PC-3 (cell line): ENCODE data around the gene RYR2. TPM values are rescaled to one million over a fixed set of nuclear protein-coding genes. Genes with fewer than 3 reads are reported as not detected.

Experiments used
- ATAC-seq: fragments of 200-7000 bp; cut with Tn5 transposase; 2 replicates; pipeline ENCODE4 v1.9.1; 2020; ENCODE audit warnings: mild to moderate bottlenecking, moderate library complexity
- BruUV-seq: library from RNA; stranded (reverse); fragments of 400-500 nt; replicated peaks from 2 replicates; lab custom pipeline; 2021; lab: Mats Ljungman, UMichigan
- CTCF ChIA-PET: fragments of 300-600 bp; sonication (Branson Sonifier 250); formaldehyde crosslinking; loops from one replicate; lab custom pipeline; 2022; ENCODE audit warnings: antibody characterized with exemption; lab: Charles Lee
- POLR2A ChIA-PET: fragments of 300-600 bp; sonication (Branson Sonifier 250); formaldehyde crosslinking; loops from one replicate; lab custom pipeline; 2022; ENCODE audit warnings: antibody characterized with exemption; ENCODE audit not compliant: unreplicated experiment; lab: Charles Lee
- DNase-seq: peaks from one replicate; pipeline ENCODE4 v3.0.0-alpha.2; 2015
- H2AFZ ChIP-seq: fragments of 300-600 bp; sonication (generic); 2 replicates; pipeline ENCODE4 v1.6.0; 2016; ENCODE audit warnings: antibody characterized with exemption, low read length
- H3F3A ChIP-seq: fragments of 300-600 bp; sonication (generic); one replicate; pipeline ENCODE4 v1.6.0; 2017; ENCODE audit warnings: antibody characterized with exemption, low read length, control low read depth, mild to moderate bottlenecking; ENCODE audit not compliant: unreplicated experiment
- H3K27ac ChIP-seq: fragments of 300-600 bp; sonication (generic); 2 replicates; pipeline ENCODE4 v1.5.1; 2016; ENCODE audit warnings: mild to moderate bottlenecking, low read length
- H3K27me3 ChIP-seq: fragments of 300-600 bp; sonication (generic); 2 replicates; pipeline ENCODE4 v1.6.1; 2016; ENCODE audit warnings: low read length, mixed read lengths
- H3K36me3 ChIP-seq: fragments of 300-600 bp; sonication (generic); 2 replicates; pipeline ENCODE4 v1.6.1; 2016; ENCODE audit warnings: low read depth, mixed run types, low read length, mixed read lengths
- H3K4me1 ChIP-seq: fragments of 300-600 bp; sonication (generic); 2 replicates; pipeline ENCODE4 v1.5.1; 2016; ENCODE audit warnings: low read length; ENCODE audit not compliant: insufficient read depth
- H3K4me2 ChIP-seq: fragments of 300-600 bp; sonication (generic); 2 replicates; pipeline ENCODE4 v1.6.0; 2016; ENCODE audit warnings: low read length
- H3K4me3 ChIP-seq: fragments of 300-600 bp; sonication (generic); 2 replicates; pipeline ENCODE4 v1.5.1; 2016; ENCODE audit warnings: mild to moderate bottlenecking, low read length, mixed read lengths
- H3K79me2 ChIP-seq: fragments of 300-600 bp; sonication (generic); 2 replicates; pipeline ENCODE4 v1.6.1; 2017; ENCODE audit warnings: low read length, mixed read lengths
- H3K9ac ChIP-seq: fragments of 300-600 bp; sonication (generic); 2 replicates; pipeline ENCODE4 v1.6.0; 2016; ENCODE audit warnings: mild to moderate bottlenecking, low read length
- H3K9me2 ChIP-seq: fragments of 300-600 bp; sonication (generic); replicated peaks from 2 replicates; pipeline ENCODE4 v1.6.1; 2016; ENCODE audit warnings: mixed run types, low read length, mixed read lengths
- H3K9me3 ChIP-seq: fragments of 300-600 bp; sonication (generic); 2 replicates; pipeline ENCODE4 v1.6.1; 2016; ENCODE audit warnings: low read length, mixed read lengths
- H4K20me1 ChIP-seq: fragments of 300-600 bp; sonication (generic); 2 replicates; pipeline ENCODE4 v1.6.1; 2016; ENCODE audit warnings: low read length, mixed read lengths
- EZH2 ChIP-seq: fragments of 300-600 bp; sonication (generic); IDR thresholded peaks from one replicate; pipeline ENCODE4 v1.6.1; 2017; ENCODE audit warnings: antibody characterized with exemption, mild to moderate bottlenecking, low read length; ENCODE audit not compliant: unreplicated experiment
- EZH2phosphoT487 ChIP-seq: fragments of 300-600 bp; sonication (generic); IDR thresholded peaks from 2 replicates; pipeline ENCODE4 v1.6.1; 2018; ENCODE audit warnings: mild to moderate bottlenecking, antibody characterized with exemption, low read length, borderline replicate concordance
- intact Hi-C: fragments of 100-400 bp; cut with micrococcal nuclease; formaldehyde crosslinking; loops from 2 replicates; pipeline ENCODE4 v1.9.0; 2023
- total RNA-seq: library from RNA; depleted of rRNA; stranded (reverse); fragments of >200 nt; gene quantifications from 2 replicates; pipeline ENCODE4 v1.2.3, GENCODE V29; 2014
- TF ChIP-seq, protein P1 (sequence below): fragments of 300-600 bp; sonication (generic); conservative IDR thresholded peaks from 2 replicates; pipeline ENCODE4 v1.5.1; 2017; ENCODE audit warnings: antibody characterized with exemption, low read depth, mild to moderate bottlenecking, low read length

The RYR2 gene
- total RNA-seq, 1 experiment from 2014 or later: not detected

GRCh38 chr1:237759377-237759776, 717.4 kb downstream of the RYR2 start:
- Histone ChIP-seq H3F3A (no peaks in the 10 kb centered on the region), H3K27me3 (no peaks in the 10 kb centered on the region), H3K4me3 (no peak overlapping the region), H3K27ac (no peak overlapping the region), H3K79me2 (no peaks in the 10 kb centered on the region), H3K4me2 (no peak overlapping the region), H3K4me1 (no peaks in the 10 kb centered on the region), H2AFZ (no peak overlapping the region), H3K36me3 (no peaks in the 10 kb centered on the region), H3K9ac (no peak overlapping the region), H3K9me3 (no peaks in the 10 kb centered on the region), H3K9me2 (no peaks in the 10 kb centered on the region), H4K20me1 (no peaks in the 10 kb centered on the region)
- BruUV-seq: no TSS peak
- POLR2A ChIA-PET: no interaction called here
- intact Hi-C loops: no loop called here
- peak; percentile 15 for DNase-seq
- TF ChIP-seq EZH2 (no peak), EZH2phosphoT487 (no peak)
- TF ChIP-seq, protein P1, sequence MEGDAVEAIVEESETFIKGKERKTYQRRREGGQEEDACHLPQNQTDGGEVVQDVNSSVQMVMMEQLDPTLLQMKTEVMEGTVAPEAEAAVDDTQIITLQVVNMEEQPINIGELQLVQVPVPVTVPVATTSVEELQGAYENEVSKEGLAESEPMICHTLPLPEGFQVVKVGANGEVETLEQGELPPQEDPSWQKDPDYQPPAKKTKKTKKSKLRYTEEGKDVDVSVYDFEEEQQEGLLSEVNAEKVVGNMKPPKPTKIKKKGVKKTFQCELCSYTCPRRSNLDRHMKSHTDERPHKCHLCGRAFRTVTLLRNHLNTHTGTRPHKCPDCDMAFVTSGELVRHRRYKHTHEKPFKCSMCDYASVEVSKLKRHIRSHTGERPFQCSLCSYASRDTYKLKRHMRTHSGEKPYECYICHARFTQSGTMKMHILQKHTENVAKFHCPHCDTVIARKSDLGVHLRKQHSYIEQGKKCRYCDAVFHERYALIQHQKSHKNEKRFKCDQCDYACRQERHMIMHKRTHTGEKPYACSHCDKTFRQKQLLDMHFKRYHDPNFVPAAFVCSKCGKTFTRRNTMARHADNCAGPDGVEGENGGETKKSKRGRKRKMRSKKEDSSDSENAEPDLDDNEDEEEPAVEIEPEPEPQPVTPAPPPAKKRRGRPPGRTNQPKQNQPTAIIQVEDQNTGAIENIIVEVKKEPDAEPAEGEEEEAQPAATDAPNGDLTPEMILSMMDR: no peak
- CTCF ChIA-PET: no interaction called here
- no peak for ATAC-seq

DNA sequence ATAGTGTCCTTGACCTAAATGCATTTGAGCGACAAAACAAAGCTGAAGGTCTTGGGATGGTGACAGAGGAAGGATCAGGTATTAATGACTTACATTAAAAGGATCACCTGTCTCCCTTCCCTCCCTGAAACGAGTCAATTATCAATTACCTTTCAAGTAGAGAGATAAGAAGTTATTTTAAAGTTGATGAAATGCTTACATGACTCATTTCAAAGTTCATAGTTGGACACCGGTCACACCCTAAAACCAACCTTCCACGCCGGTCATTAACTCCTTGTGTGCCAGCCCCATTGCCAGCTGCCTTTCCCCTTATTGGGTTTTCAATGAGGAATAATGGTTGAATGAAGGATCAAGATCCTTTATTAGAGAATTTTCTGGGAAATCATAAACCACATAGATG, 719.0 kb downstream of the RYR2 start:
- no TSS peak for BruUV-seq
- Histone ChIP-seq H3K79me2 (no peaks in the 10 kb centered on the region), H4K20me1 (no peaks in the 10 kb centered on the region), H3K9me2 (no peaks in the 10 kb centered on the region), H3K9me3 (no peaks in the 10 kb centered on the region), H3K27ac (no peak overlapping the region), H3K4me1 (no peaks in the 10 kb centered on the region), H2AFZ (no peak overlapping the region), H3K9ac (no peak overlapping the region), H3K27me3 (no peaks in the 10 kb centered on the region), H3K36me3 (no peaks in the 10 kb centered on the region), H3K4me3 (no peak overlapping the region), H3F3A (no peaks in the 10 kb centered on the region), H3K4me2 (no peak overlapping the region)
- no peak for DNase-seq
- ChIA-PET CTCF (no interaction called here), POLR2A (no interaction called here)
- ATAC-seq: no peak
- TF ChIP-seq, protein P1: no peak
- TF ChIP-seq EZH2 (no peak), EZH2phosphoT487 (no peak)
- intact Hi-C loops: no loop called here

DNA sequence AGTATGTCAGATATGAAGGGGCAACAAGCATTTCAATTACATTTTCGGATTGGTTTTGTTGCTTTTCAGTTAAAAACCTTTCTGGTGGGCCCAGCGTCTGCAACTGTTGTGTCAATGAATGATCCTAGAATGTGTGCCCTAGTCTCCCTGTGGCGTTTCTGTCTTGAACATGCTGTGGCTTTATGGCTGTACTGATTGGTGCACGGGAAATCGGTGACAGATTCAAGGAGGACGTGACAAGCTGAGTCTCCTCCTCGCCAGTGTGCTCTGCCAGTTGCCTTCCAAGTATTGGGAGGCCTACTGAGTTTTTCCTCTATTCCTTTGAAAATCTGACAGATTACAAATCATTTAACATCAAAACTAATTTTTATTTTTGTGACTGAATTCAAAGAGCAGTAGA, 721.2 kb downstream of the RYR2 start:
- Histone ChIP-seq H3K9me3 (no peaks in the 10 kb centered on the region), H4K20me1 (no peaks in the 10 kb centered on the region), H3K4me2 (no peak overlapping the region), H3K79me2 (no peaks in the 10 kb centered on the region), H2AFZ (no peak overlapping the region), H3K27ac (no peak overlapping the region), H3F3A (no peaks in the 10 kb centered on the region), H3K4me3 (no peak overlapping the region), H3K36me3 (no peaks in the 10 kb centered on the region), H3K9me2 (no peaks in the 10 kb centered on the region), H3K4me1 (no peaks in the 10 kb centered on the region), H3K27me3 (peaks cover 5% of the 10 kb centered on the region), H3K9ac (no peak overlapping the region)
- ChIA-PET CTCF (no interaction called here), POLR2A (no interaction called here)
- intact Hi-C loops: no loop called here
- DNase-seq: no peak
- BruUV-seq: no TSS peak
- TF ChIP-seq EZH2 (no peak), EZH2phosphoT487 (no peak)
- TF ChIP-seq, protein P1: no peak
- no peak for ATAC-seq
